Esophagus muscularis mucosa (tissue), 4 donors: ENCODE results near the gene ZBTB7C.

Experiments
- CTCF ChIP-seq, 3 experiments: fragments of 200-600 bp in 2 of 3; fragments of 450-650 bp in 1 of 3; sonication (generic) in 2 of 3; IDR thresholded peaks; one replicate each; pipeline ENCODE4 v1.5.1; 2017 to 2019; ENCODE audit warnings: antibody characterized with exemption in 3 of 3, mild to moderate bottlenecking in 2 of 3, moderate library complexity in 1 of 3
- EP300 ChIP-seq: sonication (generic); formaldehyde crosslinking; IDR thresholded peaks from one replicate; pipeline ENCODE4 v1.6.1; 2017; ENCODE audit warnings: antibody characterized with exemption
- POLR2A ChIP-seq: fragments of 450-650 bp; IDR thresholded peaks from one replicate; pipeline ENCODE4 v1.6.1; 2017; ENCODE audit warnings: antibody characterized with exemption, moderate library complexity, mild to moderate bottlenecking, low read depth
- POLR2AphosphoS5 ChIP-seq, 2 donors: sonication (generic); formaldehyde crosslinking; IDR thresholded peaks; one replicate each; pipeline ENCODE4 v1.6.1; 2017; ENCODE audit warnings: antibody characterized with exemption in 2 of 2

DNA sequence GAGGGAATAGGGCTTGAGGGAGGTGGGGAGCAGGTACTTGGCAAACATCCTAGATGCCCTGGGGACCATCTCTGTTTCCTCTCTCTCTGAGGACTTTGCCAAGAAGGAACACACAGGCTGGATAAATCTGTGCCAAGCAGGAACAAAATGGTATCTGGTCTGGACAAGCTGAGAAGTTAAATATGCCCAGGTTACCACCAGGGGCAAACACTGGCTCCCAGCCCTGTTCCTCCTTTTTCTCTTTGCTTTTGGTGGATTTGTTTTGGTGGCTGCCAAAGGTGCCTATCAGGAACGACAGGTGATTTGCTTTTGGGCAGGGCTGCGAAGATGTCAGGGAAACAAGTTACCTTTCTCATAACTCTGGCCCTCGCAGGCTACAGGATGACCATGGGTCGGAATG is 251.2 kb downstream of the ZBTB7C start:
- TF ChIP-seq CTCF (IDR thresholded peaks at IDR 0.05) (no peak), POLR2A (no peak), POLR2AphosphoS5 (IDR thresholded peaks at IDR 0.05) (no peak), EP300 (no peak)
